A673 (cell line): ENCODE results near the gene MILR1.

ENCODE experiments used
- EZH2 ChIP-seq: fragments of 200-600 bp; sonication (generic); IDR thresholded peaks from 2 replicates; pipeline ENCODE4 v1.6.1; 2017; ENCODE audit warnings: borderline replicate concordance, low read depth, mild to moderate bottlenecking, mixed read lengths, antibody characterized with exemption, low read length; ENCODE audit not compliant: poor library complexity, severe bottlenecking
- TF ChIP-seq, protein P1 (sequence below): fragments of 300-800, 200-600 bp; sonication (generic); conservative IDR thresholded peaks from 2 replicates; pipeline ENCODE4 v1.5.1; 2017; ENCODE audit warnings: low read depth, mild to moderate bottlenecking, antibody characterized with exemption, low read length, moderate library complexity, mixed read lengths

DNA sequence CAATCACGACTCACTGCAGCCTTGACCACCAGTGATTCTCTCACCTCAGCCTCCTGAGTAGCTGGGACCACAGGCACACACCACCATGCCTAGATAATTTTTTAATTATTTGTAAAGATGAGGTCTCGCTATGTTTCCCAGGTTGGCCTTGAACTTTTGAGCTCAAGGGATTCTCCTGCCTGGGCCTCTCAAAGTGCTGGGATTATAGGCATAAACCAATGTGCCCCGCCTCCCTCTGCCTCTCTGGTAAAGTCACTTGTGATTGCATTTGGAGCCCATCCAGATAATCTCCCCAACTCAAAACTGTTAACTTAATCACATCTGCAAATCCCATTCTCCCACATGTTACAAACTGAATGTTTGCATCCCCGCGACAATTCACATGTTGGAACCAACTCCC lies 46.4 kb upstream of the MILR1 start:
- TF ChIP-seq, protein P1, sequence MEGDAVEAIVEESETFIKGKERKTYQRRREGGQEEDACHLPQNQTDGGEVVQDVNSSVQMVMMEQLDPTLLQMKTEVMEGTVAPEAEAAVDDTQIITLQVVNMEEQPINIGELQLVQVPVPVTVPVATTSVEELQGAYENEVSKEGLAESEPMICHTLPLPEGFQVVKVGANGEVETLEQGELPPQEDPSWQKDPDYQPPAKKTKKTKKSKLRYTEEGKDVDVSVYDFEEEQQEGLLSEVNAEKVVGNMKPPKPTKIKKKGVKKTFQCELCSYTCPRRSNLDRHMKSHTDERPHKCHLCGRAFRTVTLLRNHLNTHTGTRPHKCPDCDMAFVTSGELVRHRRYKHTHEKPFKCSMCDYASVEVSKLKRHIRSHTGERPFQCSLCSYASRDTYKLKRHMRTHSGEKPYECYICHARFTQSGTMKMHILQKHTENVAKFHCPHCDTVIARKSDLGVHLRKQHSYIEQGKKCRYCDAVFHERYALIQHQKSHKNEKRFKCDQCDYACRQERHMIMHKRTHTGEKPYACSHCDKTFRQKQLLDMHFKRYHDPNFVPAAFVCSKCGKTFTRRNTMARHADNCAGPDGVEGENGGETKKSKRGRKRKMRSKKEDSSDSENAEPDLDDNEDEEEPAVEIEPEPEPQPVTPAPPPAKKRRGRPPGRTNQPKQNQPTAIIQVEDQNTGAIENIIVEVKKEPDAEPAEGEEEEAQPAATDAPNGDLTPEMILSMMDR, result no peak
- no peak for TF ChIP-seq EZH2
